GM12874 (cell line): ENCODE data around the gene TMPRSS6.

ENCODE experiments used
- TF ChIP-seq, protein P1 (sequence below): IDR thresholded peaks from 2 replicates; pipeline ENCODE4 v1.5.1; 2011; ENCODE audit warnings: low read depth, mild to moderate bottlenecking, control low read depth, low read length, moderate library complexity; ENCODE audit not compliant: insufficient read depth

Gene TMPRSS6

GRCh38 chr22:37146051-37146385, 36.5 kb upstream of the TMPRSS6 start:
- TF ChIP-seq, protein P1, sequence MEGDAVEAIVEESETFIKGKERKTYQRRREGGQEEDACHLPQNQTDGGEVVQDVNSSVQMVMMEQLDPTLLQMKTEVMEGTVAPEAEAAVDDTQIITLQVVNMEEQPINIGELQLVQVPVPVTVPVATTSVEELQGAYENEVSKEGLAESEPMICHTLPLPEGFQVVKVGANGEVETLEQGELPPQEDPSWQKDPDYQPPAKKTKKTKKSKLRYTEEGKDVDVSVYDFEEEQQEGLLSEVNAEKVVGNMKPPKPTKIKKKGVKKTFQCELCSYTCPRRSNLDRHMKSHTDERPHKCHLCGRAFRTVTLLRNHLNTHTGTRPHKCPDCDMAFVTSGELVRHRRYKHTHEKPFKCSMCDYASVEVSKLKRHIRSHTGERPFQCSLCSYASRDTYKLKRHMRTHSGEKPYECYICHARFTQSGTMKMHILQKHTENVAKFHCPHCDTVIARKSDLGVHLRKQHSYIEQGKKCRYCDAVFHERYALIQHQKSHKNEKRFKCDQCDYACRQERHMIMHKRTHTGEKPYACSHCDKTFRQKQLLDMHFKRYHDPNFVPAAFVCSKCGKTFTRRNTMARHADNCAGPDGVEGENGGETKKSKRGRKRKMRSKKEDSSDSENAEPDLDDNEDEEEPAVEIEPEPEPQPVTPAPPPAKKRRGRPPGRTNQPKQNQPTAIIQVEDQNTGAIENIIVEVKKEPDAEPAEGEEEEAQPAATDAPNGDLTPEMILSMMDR, result no peak

GRCh38 chr22:37145180-37146050, 35.9 kb upstream of the TMPRSS6 start:
- TF ChIP-seq, protein P1, result no peak

GRCh38 chr22:37144180-37144554, 34.7 kb upstream of the TMPRSS6 start:
- TF ChIP-seq, protein P1, result no peak

GRCh38 chr22:37141971-37142370, 32.5 kb upstream of the TMPRSS6 start:
- TF ChIP-seq, protein P1, result no peak

DNA sequence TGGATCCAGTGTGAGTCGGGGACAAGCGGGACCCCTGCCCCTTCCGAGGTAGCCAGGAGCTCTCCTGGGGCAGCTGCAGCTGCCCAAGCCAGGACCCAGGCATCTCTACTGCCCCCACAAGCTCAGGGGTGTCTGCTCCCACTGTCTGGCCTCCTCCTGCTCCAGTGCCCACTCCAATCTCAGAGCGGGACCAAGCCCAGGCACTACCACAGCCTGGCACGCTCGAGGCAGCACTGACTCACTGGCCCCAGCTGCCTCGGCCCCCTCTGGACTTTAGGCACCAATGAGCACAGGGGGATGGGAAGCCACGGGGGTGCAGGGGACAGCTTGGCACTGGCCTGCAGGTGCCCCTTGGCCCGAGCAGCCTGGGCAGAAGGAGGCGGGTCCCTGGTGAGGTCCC, 32.0 kb upstream of the TMPRSS6 start:
- TF ChIP-seq, protein P1, result no peak

DNA sequence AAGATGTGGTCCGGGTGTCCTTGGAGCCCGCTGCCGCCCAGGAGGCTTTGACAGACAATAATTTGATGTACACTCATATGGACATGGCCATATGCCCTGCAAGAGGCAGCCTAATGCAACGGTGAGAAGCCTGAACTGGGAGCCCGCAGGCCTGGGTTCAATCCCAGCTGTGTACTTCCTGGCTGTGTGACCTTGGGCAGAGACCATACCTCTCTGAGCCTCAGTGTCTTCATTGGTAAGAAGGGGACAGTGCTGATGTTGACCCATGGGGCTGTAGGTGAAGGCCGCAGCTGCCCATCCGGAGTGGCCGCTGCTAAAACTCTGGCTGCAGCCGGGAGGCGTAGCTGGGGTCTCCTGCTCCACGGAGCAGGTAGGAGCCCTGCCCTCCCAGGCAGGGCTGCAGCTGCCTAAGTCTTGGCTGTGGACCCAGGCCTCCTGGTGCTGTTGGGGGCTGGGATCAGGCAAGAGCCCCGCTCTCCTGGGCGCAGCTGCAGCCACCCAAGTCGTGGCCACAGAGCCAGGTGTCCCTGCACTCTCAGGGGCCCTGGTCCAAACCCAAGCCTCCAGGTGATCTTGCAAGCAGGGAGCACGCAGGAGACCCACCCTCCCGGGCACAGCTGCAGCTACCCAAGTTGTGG, 31.3 kb upstream of the TMPRSS6 start:
- TF ChIP-seq, protein P1, result no peak

- TF ChIP-seq, protein P1, result no peak
Measured at GRCh38 chr22:37139762-37140161, 30.2 kb upstream of the TMPRSS6 start.
